HG02798 (cell line): ENCODE measurements around the gene CISD1.
A peak's percentile ranks its signal among the peaks of the same experiment; 100 is the strongest.
"Not testable (repeated sequence)": the region's sequence is repeated elsewhere in the genome, so short reads cannot be mapped to it uniquely, and the experiment has no call there.

Source experiments
- ATAC-seq: cut with Tn5 transposase; IDR thresholded peaks from one replicate; pipeline ENCODE4 v1.9.1; 2021; ENCODE audit warnings: mild to moderate bottlenecking; ENCODE audit not compliant: unreplicated experiment, poor library complexity

Gene CISD1

DNA sequence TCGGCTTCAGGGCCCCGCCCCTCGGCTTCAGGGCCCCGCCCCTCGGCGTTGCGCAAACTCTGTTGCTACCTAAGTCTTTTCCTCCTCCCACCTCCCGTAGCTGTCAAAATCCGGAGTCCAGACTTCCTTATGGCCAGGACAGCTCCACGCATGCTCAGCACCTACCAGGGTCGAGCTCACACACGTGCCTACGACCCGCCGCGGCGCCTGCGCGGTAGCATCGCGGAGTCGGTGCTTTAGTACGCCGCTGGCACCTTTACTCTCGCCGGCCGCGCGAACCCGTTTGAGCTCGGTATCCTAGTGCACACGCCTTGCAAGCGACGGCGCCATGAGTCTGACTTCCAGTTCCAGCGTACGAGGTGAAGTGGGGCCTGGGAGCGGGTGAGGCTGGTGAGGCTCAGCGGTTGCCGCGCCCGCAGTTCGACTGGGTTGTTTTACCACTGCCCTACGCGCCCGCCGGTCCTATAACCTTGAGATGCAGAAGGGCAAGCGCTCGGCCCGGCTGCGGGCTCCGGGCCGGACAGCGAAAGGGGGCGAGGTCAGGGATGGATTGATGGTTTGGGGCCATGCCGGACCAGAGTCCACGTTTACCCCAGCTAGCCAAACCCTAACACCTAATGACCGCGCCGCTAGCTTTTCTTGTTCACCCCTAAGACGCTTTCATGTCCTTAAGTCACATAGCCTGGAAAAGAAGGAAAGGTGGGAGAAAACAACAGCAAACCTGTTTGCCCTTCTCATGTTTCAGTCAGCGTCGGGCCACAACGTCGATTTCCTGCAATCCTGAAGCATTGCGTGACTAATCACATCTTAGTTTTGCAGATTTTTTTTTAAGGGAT lies at the start of gene CISD1:
CISD1 (plus strand) TSS at position 217 of the 836 bp plus-strand sequence; CDS start at position 329, 112 bp downstream.
- ATAC-seq: peak; percentile 74

DNA sequence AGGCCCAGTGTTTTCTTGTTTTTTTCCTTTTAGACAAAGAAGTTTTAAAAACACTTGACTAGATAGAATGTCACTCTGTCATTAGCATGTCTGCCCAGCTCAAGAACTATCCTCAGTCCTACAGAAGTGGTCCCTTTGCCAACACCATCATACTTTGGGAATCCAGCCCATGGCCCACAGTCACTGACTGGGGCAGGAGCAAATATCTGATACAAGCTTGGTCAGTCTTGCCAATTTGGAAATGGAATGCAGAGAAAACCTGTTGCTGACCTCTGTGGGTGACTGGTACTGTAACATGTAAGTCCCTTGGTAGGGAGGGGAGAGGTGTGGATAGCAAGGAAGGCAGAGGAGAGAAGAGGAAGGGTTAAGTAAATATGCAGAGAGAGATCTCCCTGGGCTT lies 49.1 kb upstream of the CISD1 start:
- no peak for ATAC-seq

DNA sequence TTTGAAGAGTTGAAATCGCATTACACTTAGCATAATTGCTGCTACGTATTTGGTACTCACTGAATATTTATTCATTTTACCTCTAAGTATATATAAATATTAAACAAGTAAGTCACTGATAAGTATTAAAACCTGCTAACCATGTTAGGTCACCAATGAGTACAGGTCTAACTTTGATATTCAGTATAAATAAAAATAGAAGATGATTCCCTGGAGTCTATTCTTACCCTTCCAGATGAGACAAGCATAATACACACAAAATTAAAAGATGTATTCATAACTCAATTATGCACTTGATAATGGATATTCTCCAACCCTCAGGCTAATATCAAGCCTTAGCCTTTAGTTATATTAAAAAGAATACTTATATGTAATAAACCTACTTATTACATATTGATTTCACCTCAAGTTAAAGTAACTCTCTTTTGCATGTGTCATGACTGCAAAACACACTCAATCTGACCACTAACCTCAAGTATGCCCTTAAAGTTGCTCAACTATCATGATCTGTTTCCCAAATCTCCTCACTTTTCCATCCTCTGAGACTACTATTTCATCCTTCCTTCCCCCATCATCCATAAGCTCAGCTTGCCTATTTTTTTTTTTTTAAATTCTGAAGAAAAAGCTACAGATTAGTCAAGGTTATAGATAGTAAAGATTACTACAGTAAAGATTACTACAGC lies 48.1 kb upstream of the CISD1 start:
- ATAC-seq: no peak

DNA sequence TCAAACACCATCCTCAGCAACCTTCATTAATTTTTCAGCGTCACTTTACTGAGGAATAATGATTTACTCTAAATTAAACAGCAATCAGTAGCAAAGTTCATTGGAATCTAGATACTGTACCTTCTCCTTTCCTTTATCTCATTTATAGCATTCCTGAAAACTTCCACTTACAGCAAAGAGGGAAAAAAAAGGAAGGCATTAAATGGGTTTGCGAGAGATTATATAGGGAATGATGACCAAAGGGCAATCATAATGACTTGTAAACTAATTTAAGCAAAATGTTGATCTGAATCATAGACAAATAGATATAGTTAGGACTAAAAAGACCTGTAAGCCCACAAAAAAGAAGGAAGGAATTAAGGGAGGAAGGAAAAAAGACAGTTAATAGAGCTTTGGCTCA lies 43.3 kb upstream of the CISD1 start:
- ATAC-seq: no peak

DNA sequence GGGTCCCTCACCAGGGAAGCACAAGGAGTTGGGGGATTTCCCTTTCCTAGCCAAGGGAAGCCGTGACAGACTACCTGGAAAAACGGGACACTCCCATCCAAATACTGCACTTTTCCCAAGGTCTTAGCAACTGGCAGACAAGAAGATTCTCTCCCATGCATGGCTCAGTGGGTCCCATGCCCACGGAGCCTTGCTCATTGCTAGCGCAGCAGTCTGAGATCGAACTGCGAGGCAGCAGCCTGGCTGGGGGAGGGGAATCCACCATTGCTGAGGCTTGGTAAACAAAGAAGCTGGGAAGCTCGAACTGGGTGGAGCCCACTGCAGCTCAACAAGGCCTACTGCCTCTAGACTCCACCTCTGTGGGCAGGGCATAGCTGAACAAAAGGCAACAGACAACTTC lies 39.1 kb upstream of the CISD1 start:
- ATAC-seq: not testable (repeated sequence)

DNA sequence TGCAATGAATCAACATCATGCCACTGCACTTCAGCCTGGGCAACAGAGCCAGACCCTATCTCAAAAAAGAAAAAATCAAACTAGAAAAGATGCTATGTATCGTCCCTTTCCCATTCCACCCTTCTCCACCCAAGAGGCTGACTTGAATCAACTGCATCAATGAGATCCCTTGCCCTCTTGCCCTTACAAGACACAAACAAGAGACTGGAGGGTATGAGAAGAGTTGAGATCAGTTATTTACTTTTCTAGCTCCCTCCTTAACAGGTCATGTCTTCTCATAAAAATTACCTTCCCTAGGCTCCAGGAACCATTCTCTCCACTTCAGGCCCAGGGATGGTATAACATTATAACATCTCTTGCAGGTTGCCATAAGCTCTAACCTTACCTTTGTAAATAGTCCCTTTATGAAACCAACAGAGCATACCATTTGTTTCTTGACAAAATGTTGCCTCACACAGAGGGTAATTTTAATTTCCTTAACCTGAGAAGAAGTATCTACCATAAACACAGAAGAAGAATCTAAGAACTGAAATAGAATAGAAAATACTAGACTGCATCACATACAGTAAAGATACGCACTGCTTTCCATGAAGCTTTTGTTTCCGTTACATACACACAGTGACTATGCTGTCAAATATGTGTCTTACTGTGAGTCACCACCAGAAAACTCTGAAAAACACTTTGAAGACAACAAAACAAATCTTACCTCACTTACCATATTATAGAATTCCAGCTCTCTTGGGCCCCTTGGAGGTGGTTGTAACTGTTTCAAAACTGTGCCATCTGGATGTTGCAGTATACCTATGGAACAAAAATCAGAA lies 31.7 kb upstream of the CISD1 start:
- no peak for ATAC-seq

DNA sequence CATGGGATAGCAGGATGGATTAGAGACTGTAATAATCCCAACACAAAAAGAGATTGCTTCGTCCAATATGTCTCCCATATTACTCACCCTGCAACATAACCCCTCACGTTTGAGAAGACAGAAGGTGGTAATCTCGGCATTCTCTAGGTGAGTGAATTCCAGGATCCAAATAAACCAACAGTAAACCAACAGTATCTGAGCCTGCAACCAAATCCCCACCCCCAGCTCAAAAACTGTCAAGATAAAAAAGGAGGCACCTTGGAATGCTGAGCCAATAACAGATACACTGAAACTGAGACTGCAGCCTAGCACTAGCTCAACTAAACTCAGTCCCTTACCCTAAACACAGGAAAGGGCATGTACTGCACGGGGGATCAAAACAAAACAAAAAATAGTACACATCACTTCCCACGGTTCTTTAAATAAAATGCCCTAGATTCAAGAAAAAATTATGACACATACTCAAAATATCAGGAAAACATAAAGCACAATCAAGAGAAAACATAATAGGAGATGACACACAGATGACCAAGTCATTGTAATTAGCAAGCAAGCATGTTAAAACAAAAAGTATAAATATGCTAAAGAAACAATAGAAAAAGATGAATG lies 29.3 kb upstream of the CISD1 start:
- no peak for ATAC-seq

DNA sequence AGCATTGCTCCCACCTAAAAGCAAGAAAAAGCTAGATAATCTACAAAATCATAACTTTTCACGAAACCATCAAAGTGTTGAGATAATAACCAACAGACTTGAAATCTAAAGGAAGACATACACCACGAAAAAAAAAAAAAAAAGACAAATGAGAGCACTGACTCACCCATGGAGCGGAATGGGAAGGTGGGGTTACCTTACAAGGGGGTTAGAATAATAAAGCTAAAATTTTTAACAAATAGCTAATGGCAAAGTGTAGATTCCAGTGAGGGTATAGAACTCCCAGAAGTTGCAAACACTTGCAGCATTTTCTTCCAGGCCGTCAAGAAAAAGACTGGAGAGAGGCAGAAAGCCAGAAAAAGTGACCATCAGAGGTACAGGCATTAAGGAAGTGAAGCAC lies 28.4 kb upstream of the CISD1 start:
- no peak for ATAC-seq

DNA sequence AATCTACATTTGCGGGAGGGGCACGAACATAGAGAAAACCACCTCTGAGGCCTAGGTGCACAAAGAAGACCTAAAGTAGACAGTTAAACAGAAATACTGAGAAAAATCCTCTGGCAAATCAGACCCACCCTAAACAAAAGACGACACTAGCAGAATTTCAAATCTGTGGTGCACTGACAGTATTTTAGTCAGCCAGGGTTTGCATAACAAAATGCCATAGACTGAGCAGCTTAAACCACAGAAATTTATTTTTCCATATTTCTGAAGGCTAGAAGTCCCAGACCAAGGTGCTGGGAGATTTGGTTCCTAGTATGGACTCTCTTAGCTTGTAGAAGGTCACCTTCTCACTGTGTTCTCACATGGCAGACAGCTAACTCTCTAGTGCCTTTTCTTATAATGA lies 27.6 kb upstream of the CISD1 start:
- no peak for ATAC-seq

DNA sequence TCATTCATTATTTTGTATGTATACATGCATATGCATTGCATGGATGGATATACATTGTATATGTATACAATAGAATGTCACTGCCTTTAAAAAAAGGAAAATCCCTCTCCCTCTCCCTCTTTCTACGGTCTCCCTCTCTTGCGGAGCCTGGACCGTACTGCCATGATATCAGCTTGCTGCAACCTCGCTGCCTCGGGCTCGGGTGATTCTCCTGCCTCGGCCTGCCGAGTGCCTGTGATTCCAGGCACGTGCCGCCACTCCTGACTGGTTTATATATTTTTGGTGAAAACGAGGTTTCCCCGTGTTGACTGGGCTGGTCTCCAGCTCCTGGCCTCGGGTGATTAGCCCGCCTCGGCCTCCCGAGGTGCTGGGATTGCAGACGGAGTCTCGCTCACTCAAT lies 25.7 kb upstream of the CISD1 start:
- no peak for ATAC-seq

DNA sequence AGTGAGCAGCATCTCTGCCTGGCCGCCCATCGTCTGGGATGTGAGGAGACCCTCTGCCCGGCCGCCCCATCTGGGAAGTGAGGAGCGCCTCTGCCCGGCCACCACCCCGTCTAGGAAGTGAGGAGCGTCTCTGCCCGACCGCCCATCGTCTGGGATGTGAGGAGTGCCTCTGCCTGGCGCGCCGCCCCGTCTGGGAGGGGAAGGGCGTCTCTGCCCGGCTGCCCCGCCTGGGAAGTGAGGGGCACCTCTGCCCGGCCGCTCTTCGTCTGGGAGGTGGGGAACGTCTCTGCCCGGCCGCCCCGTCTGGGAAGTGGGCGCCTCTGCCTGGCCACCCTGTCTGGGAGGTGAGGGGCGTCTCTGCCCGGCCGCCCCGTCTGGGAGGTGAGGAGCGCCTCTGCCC lies 25.2 kb upstream of the CISD1 start:
- not testable (repeated sequence) for ATAC-seq

DNA sequence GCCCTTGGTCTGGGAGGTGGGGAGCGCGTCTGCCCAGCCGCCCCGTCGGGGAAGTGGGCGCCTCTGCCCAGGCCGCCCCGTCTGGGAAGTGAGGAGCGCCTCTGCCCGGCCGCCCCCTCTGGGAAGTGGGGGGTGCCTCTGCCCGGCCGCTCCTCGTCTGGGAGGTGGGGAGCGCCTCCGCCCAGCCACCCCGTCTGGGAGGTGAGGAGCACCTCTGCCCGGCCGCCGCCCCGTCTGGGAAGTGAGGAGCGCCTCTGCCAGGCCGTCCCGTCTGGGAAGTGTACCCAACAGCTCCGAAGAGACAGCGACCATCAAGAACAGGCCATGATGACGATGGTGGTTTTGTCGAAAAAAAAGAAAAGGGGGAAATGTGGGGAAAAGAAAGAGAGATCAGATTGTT lies 24.7 kb upstream of the CISD1 start:
- ATAC-seq: not testable (repeated sequence)

DNA sequence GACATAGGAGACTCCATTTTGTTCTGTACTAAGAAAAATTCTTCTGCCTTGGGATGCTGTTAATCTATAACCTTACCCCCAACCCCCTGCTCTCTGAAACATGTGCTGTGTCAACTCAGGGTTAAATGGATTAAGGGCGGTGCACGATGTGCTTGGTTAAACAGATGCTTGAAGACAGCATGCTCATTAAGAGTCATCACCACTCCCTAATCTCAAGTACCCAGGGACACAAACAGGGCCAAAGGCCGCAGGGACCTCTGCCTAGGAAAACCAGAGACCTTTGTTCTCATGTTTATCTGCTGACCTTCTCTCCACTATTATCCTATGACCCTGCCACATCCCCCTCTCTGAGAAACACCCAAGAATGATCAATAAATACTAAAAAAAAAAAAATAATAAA lies 24.3 kb upstream of the CISD1 start:
- ATAC-seq: not testable (repeated sequence)

DNA sequence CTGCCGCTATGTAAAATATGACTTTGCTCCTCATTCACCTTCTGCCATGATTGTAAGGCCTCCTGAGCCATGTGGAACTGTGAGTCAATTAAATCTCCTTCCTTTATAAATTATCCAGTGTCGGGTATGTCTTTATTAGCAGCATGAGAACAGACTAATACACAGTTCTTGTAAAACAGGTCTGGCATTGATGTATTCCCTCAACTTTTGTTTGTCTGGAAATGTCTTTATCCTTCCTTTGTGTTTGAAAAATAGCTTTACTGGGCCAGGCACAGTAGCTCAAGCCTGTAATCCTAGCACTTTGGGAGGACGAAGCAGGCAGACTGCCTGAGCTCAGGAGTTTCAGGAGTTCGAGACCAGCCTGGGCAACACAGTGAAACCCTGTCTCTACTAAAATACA lies 15.8 kb upstream of the CISD1 start:
- ATAC-seq: no peak

DNA sequence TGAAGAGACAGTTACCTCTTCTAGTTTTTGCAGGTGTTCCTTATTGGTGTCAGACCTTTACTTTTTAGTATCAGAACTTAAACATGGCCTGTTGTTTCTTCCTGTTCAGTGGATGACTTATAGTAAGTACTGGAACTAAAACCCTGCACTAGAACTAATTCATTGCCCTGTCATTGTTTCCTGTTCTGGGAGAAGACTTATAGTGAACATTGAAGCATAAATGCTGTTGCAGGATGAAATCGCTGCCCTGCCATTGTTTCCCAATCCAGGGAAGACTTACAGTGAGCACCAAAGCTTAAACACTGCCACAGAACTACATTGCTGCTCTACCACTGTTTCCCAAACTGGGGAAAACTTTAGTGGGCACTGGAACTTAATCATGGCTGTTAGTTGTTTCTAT lies 14.3 kb upstream of the CISD1 start:
- ATAC-seq: no peak

DNA sequence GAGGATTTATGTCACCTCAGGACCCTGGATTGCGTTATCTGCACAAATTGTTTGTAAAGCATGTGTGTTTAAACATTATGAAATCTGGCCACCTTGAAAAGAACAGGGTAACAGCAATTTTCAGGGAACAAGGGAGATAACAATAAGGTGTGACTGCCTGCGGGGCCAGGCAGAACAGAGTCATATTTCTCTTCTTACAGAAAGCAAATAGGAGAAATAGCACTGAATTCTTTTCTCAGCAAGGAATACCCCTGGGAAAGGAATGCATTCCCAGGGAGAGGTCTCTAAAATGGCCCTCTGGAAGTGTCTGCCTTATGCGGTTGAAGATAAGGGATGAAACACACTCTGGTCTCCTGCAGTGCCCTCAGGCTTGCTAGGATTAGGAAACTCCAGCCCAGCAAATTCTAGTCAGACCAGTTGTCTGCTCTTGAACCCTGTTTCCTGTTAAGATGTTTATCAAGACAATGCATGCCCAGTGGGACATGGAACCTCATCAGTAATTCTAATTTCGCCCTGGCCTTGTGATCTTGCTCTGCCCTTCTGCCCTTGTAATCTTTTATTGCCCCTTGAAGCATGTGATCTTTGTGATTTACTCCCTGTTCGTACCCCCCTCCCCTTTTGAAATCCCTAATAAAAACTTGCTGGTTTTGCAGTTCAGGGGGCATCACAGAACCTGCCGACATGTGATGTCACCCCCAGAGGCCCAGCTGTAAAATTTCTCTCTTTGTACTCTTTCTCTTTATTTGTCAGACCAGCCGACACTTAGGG lies 12.8 kb upstream of the CISD1 start:
- ATAC-seq: not testable (repeated sequence)

DNA sequence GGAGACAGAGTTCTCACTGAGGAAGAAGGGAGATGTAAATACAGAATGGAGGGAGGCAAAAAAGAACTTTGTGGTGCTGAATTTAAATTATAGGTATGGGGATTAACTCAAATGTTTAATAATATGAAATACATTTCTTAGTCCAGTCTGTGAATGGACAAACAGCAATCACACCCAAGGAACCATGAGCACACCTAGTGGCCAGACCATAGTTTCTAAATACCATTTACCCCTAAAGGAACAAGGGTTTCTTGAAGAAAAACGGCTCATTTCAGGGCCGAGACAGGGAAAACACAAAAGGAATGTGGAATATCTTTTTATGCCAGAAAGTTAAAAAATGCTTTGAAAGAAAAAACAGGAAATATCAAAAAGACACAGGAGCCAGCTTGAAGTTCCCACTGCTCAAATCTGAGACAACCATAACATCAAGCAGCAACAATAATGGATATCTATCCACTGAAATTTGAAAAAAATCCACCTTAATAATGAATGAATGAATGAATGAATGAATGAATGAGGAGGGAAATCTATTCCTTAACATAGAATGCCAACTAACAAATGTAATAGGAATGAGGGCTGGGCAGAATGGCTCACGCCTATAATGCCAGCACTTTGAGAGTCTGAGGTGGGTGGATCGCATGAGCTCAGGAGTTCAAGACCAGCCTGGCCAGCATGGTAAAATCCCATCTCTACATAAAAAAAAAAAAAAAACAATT lies 9.8 kb upstream of the CISD1 start:
- no peak for ATAC-seq

DNA sequence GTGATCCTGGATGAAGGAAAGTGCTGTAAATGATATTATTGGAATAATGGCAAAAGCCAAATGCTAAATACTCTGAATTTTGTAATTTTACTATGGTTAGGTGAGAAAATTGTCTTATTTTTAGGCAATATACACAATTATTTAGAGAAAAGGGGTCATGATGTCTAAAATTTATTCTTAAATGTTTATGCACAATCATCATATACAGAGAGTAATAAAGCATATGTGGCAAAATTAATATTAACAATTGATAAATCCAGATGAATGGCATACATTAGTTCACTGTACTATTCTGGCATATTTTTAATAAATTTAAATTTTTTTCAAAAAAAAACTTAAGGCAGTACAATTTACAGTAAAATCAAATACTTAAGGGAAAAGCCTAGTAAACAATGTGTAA lies 8.6 kb upstream of the CISD1 start:
- no peak for ATAC-seq

DNA sequence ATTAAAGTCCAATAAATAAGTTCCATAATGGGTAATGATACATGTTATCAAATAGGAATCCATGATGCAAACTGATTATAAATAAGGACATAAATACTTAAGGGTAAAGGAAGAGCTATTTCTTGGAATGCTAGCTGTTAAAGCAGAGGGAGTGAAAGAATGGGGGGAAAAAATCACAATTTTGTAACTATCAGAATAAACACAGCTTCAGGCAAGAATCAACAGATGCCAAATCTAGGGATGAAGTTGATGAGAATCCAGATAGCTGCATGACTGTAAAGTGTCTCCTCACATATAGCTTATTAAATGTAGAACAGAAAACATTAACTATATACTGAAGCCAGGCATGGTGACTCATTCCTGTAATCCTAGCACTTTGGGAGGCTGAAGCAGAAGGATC lies 6.2 kb upstream of the CISD1 start:
- no peak for ATAC-seq
